Measurements from ENCODE around the gene KIFAP3.
"Not testable (repeated sequence)": the region's sequence is repeated elsewhere in the genome, so short reads cannot be mapped to it uniquely, and the experiment has no call there.

KIFAP3 gene

DNA sequence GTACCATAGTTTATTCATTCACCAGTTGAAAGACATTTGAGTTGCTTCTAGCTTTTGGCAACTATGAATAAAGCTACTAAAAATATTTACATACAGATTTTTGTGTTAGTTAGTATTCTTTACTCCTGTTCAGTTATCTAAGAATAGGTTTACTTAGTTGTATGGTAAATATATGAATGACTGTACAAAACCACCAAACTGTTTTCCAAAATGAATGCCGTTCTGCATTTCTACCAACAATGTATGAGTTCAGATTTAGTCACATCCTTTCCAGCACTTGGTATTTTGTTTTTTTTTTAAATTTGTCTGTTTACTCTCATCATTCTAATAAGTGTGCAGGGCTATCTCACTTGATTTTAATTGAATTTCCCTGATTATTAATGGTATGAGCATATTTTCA lies 3.4 kb upstream of the KIFAP3 start:
- Histone ChIP-seq H3K27ac (ENCODE audit: low read depth, low read length) (no peak overlapping the region), H3K9ac (ENCODE audit: low read length) (no peak overlapping the region), H3K4me3 (ENCODE audit: low read length) (no peak overlapping the region), H3K36me3 (ENCODE audit: control insufficient read depth, insufficient read depth, low read length) (no peaks in the 10 kb centered on the region), H3K4me1 (ENCODE audit: control insufficient read depth, insufficient read depth, low read length) (peaks cover 4% of the 10 kb centered on the region), H3K27me3 (ENCODE audit: control insufficient read depth, insufficient read depth, low read length) (no peaks in the 10 kb centered on the region)

DNA sequence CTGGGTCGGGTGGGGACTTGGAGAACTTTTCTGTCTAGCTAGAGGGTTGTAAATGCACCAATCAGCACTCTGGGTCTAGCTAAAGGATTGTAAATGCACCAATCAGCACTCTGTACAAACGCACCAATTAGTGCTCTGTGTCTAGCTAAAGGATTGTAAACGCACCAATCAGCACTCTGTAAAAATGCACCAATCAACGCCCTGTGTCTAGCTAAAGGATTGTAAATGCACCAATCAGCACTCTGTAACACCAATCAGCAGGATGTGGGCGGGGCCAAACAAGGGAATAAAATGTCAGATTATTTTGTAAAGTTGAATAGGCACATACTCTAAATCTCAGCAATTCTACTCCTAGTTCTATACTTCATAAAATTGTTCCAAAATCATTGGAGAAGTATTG lies 2.5 kb upstream of the KIFAP3 start:
- H3K27me3 ChIP-seq (ENCODE audit: control insufficient read depth, insufficient read depth, low read length); H3K4me1 ChIP-seq (ENCODE audit: control insufficient read depth, insufficient read depth, low read length); H3K36me3 ChIP-seq (ENCODE audit: control insufficient read depth, insufficient read depth, low read length); H3K9ac ChIP-seq (ENCODE audit: low read length); H3K4me3 ChIP-seq (ENCODE audit: low read length); H3K27ac ChIP-seq (ENCODE audit: low read depth, low read length): not testable (repeated sequence)

- no peak overlapping the region for H3K27ac ChIP-seq (ENCODE audit: low read depth, low read length)
- H3K27me3 ChIP-seq (ENCODE audit: control insufficient read depth, insufficient read depth, low read length) = no peaks in the 10 kb centered on the region
- no peak overlapping the region for H3K4me3 ChIP-seq (ENCODE audit: low read length)
- H3K9ac ChIP-seq (ENCODE audit: low read length) = no peak overlapping the region
- H3K4me1 ChIP-seq (ENCODE audit: control insufficient read depth, insufficient read depth, low read length) = peaks cover 4% of the 10 kb centered on the region
- H3K36me3 ChIP-seq (ENCODE audit: control insufficient read depth, insufficient read depth, low read length) = no peaks in the 10 kb centered on the region
Observed at GRCh38 chr1:170076199-170076598, 1.7 kb upstream of the KIFAP3 start.

DNA sequence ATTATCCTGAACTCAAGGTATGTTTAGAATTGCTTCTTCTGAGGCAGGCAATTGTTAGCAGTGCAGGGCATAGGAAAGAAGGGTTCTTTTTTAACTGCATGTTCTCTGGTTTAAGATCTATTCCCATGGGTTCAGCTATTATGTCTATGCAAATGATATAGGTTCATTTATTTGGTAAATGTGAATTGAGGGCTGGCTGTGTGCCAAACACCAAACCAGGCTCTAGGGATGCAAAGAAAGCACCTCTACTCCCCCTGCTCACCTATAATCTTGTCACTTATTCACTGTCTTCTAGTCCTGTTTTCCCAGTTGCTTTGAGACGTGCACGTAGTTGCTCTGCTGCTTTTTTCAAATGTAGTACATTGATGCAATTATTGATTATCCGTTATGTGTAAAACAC lies 691 bp upstream of the KIFAP3 start:
- no peaks in the 10 kb centered on the region for H3K36me3 ChIP-seq (ENCODE audit: control insufficient read depth, insufficient read depth, low read length)
- H3K27me3 ChIP-seq (ENCODE audit: control insufficient read depth, insufficient read depth, low read length) = no peaks in the 10 kb centered on the region
- H3K9ac ChIP-seq (ENCODE audit: low read length) = no peak overlapping the region
- peak overlapping the region; percentile 96 for H3K4me3 ChIP-seq (ENCODE audit: low read length)
- H3K27ac ChIP-seq (ENCODE audit: low read depth, low read length) = peak overlapping the region; percentile 76
- peaks cover 4% of the 10 kb centered on the region for H3K4me1 ChIP-seq (ENCODE audit: control insufficient read depth, insufficient read depth, low read length)

DNA sequence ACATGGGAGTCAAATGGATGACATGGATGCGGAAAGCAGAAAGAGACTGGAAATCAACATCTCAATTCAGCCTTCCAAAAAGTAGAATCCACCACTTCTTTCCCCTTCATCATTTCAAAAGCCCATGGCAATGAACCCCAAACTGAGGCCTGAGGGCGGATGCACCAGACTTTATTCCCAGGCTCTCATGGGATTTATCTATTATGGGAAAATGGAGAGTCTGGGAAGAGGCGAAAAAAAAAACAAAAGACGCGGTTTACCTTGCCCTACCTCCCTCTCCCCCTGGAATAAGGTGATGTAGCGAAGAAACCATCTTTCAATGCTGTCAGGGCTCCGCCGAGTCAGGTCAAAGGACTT lies 624 bp downstream of the KIFAP3 start:
- peak overlapping the region; percentile 89 for H3K9ac ChIP-seq (ENCODE audit: low read length)

DNA sequence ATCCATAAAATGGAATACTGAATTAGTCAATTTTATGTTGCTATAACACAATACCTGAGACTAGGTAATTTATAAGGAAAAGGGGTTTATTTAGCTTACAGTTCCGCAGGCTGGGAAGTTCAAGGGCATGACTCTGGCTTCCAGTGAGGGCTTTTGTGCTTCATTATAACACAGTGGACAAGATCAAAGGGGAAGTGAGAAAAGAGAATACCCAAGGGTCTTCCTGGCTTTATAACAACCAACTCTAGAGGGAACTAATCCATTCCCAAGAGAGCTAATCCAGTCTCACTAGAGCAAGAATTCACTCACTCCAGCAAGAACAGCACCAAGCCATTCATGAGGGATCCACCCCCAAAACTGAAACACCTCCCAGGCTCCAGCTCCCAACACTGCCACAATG lies 3.1 kb downstream of the KIFAP3 start:
- no peaks in the 10 kb centered on the region for H3K27me3 ChIP-seq (ENCODE audit: control insufficient read depth, insufficient read depth, low read length)

More for the DNA sequence above, 624 bp downstream of the KIFAP3 start:
- Histone ChIP-seq H3K4me3 (ENCODE audit: low read length) (peak overlapping the region; percentile 96), H3K36me3 (ENCODE audit: control insufficient read depth, insufficient read depth, low read length) (no peaks in the 10 kb centered on the region), H3K27ac (ENCODE audit: low read depth, low read length) (peak overlapping the region; percentile 84), H3K27me3 (ENCODE audit: control insufficient read depth, insufficient read depth, low read length) (no peaks in the 10 kb centered on the region), H3K4me1 (ENCODE audit: control insufficient read depth, insufficient read depth, low read length) (peaks cover 4% of the 10 kb centered on the region)

GRCh38 chr1:170068923-170069322 lies 5.6 kb downstream of the KIFAP3 start:
- H3K27ac ChIP-seq (ENCODE audit: low read depth, low read length) = no peak overlapping the region
- peaks cover 4% of the 10 kb centered on the region for H3K4me1 ChIP-seq (ENCODE audit: control insufficient read depth, insufficient read depth, low read length)
- no peaks in the 10 kb centered on the region for H3K27me3 ChIP-seq (ENCODE audit: control insufficient read depth, insufficient read depth, low read length)
- H3K4me3 ChIP-seq (ENCODE audit: low read length) = no peak overlapping the region
- no peaks in the 10 kb centered on the region for H3K36me3 ChIP-seq (ENCODE audit: control insufficient read depth, insufficient read depth, low read length)
- no peak overlapping the region for H3K9ac ChIP-seq (ENCODE audit: low read length)

More for the DNA sequence above, 3.1 kb downstream of the KIFAP3 start:
- Histone ChIP-seq H3K4me1 (ENCODE audit: control insufficient read depth, insufficient read depth, low read length) (peaks cover 4% of the 10 kb centered on the region), H3K36me3 (ENCODE audit: control insufficient read depth, insufficient read depth, low read length) (no peaks in the 10 kb centered on the region), H3K9ac (ENCODE audit: low read length) (no peak overlapping the region), H3K27ac (ENCODE audit: low read depth, low read length) (no peak overlapping the region), H3K4me3 (ENCODE audit: low read length) (no peak overlapping the region)

DNA sequence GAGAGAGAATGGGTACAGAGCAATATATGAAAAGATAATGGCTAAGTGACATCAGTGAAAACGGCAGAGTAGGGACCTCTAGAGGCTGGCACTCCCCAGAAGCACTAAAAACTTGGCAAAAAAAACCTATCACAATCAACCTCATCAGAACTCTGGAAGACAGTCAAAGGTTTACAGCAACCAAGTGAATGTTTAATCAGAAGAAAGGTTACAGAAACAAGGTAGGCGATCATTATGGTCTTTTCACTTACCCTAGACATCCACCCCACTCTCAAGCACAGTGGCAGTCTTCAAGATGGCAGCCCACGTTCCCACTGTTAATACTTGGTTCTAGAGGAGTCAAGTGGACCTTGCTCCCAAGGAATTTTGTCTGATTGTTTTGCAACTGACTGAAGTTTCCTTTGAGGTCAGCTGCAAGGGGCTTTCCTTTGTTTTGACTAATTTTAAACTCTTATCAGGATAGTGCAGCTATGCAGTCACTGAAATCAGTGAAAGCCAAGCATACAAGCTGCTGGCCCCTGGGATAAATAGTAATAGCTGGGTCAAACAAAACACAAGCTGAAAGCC lies 7.2 kb downstream of the KIFAP3 start:
- Histone ChIP-seq H3K9ac (ENCODE audit: low read length) (no peak overlapping the region), H3K4me1 (ENCODE audit: control insufficient read depth, insufficient read depth, low read length) (no peaks in the 10 kb centered on the region), H3K27ac (ENCODE audit: low read depth, low read length) (no peak overlapping the region), H3K36me3 (ENCODE audit: control insufficient read depth, insufficient read depth, low read length) (no peaks in the 10 kb centered on the region), H3K4me3 (ENCODE audit: low read length) (peak overlapping the region; percentile 27), H3K27me3 (ENCODE audit: control insufficient read depth, insufficient read depth, low read length) (no peaks in the 10 kb centered on the region)

GRCh38 chr1:170064821-170065220 lies 9.7 kb downstream of the KIFAP3 start:
- no peaks in the 10 kb centered on the region for H3K27me3 ChIP-seq (ENCODE audit: control insufficient read depth, insufficient read depth, low read length)
- H3K9ac ChIP-seq (ENCODE audit: low read length) = no peak overlapping the region
- no peaks in the 10 kb centered on the region for H3K4me1 ChIP-seq (ENCODE audit: control insufficient read depth, insufficient read depth, low read length)
- H3K4me3 ChIP-seq (ENCODE audit: low read length) = no peak overlapping the region
- no peak overlapping the region for H3K27ac ChIP-seq (ENCODE audit: low read depth, low read length)
- no peaks in the 10 kb centered on the region for H3K36me3 ChIP-seq (ENCODE audit: control insufficient read depth, insufficient read depth, low read length)

DNA sequence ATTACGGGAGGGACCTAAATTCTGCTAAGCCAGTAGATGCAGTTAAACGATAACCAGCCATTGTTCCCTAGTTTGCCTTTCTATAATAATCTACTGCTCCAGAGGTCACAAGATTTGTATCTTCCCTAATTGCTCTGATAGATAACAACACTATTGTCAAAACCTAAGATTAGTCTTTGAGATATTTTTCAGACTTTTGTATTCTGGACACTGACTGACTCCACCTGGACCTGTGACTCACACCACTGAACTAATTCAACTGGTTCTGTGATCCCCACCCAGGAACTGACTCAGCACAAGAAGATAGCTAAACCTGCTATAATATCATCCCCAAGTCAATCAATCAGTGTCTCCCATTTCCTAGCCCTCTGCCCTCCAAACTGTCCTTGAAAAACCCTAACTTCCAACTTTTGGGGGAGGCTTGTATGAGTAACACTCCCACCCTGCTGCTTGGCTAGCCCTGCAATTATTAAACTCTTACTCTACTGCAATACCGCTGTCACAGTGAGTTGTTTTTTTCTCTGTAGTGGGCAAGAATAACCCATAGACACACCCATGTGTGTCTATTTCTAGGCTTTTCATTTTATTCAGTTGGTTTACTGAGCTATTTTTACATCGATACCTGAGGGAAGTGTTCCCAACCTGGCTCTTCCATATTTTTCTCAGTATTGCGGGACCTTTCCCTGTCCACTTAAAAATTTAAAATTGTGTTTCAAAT lies 11.2 kb downstream of the KIFAP3 start:
- no peaks in the 10 kb centered on the region for H3K36me3 ChIP-seq (ENCODE audit: control insufficient read depth, insufficient read depth, low read length)
- no peaks in the 10 kb centered on the region for H3K4me1 ChIP-seq (ENCODE audit: control insufficient read depth, insufficient read depth, low read length)
- no peak overlapping the region for H3K4me3 ChIP-seq (ENCODE audit: low read length)
- no peaks in the 10 kb centered on the region for H3K27me3 ChIP-seq (ENCODE audit: control insufficient read depth, insufficient read depth, low read length)
- H3K9ac ChIP-seq (ENCODE audit: low read length) = no peak overlapping the region
- no peak overlapping the region for H3K27ac ChIP-seq (ENCODE audit: low read depth, low read length)

DNA sequence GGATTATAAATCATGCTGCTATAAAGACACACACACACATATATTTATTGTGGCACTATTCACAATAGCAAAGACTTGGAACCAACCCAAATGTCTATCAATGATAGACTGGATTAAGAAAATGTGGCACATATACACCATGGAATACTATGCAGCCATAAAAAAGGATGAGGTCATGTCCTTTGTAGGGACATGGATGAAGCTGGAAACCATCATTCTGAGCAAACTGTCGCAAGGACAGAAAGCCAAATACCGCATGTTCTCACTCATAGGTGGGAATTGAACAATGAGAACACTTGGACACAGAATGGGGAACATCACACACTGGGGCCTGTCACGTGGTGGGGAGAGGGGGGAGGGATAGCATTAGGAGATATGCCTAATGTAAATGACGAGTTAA lies 12.8 kb downstream of the KIFAP3 start:
- not testable (repeated sequence) for H3K4me3 ChIP-seq (ENCODE audit: low read length); H3K27ac ChIP-seq (ENCODE audit: low read depth, low read length); H3K4me1 ChIP-seq (ENCODE audit: control insufficient read depth, insufficient read depth, low read length); H3K36me3 ChIP-seq (ENCODE audit: control insufficient read depth, insufficient read depth, low read length); H3K27me3 ChIP-seq (ENCODE audit: control insufficient read depth, insufficient read depth, low read length); H3K9ac ChIP-seq (ENCODE audit: low read length)

DNA sequence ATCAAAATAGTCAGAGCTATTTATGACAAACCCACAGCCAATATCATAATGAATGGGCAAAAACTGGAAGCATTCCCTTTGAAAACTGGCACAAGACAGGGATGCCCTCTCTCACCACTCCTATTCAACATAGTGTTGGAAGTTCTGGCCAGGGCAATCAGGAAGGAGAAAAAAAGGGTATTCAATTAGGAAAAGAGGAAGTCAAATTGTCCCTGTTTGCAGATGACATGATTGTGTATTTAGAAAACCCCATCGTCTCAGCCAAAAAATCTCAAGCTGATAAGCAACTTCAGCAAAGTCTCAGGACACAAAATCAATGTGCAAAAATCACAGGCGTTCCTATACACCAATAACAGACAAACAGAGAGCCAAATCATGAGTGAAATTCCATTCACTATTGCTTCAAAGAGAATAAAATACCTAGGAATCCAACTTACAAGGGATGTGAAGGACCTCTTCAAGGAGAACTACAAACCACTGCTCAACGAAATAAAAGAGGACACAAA lies 14.4 kb downstream of the KIFAP3 start:
- not testable (repeated sequence) for H3K36me3 ChIP-seq (ENCODE audit: control insufficient read depth, insufficient read depth, low read length); H3K4me3 ChIP-seq (ENCODE audit: low read length); H3K9ac ChIP-seq (ENCODE audit: low read length); H3K27me3 ChIP-seq (ENCODE audit: control insufficient read depth, insufficient read depth, low read length); H3K27ac ChIP-seq (ENCODE audit: low read depth, low read length); H3K4me1 ChIP-seq (ENCODE audit: control insufficient read depth, insufficient read depth, low read length)

DNA sequence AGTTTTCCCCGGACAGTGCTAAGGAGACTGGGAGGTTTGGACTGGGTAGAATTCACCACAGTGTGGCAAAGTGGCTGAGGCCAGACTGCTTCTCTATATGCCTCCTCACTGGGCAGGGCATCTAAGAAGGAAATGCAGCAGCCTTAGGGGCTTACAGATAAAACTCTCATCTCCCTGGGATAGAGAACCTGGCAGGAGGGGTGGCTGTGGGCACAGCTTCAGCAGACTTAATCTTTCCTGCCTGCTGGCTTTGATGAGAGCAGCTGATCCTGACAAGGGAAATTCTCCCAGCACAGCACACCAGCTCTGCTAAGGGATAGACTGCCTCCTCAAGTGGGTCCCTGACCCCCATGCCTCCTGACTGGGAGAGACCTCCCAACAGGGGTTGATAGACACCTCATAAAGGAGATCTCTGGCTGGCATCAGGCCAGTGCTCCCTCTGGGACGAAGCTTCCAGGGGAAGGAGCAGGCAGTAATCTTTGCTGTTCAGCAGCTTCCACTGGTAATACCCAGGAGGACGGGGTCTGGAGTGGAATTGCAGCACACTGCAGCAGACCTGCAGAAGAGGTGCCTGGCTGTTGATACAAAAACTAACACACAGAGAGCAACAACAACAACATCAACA lies 25.2 kb downstream of the KIFAP3 start:
- Histone ChIP-seq H3K27ac (ENCODE audit: low read depth, low read length) (no peak overlapping the region), H3K4me1 (ENCODE audit: control insufficient read depth, insufficient read depth, low read length) (no peaks in the 10 kb centered on the region), H3K4me3 (ENCODE audit: low read length) (no peak overlapping the region), H3K27me3 (ENCODE audit: control insufficient read depth, insufficient read depth, low read length) (no peaks in the 10 kb centered on the region), H3K36me3 (ENCODE audit: control insufficient read depth, insufficient read depth, low read length) (peaks cover 5% of the 10 kb centered on the region), H3K9ac (ENCODE audit: low read length) (no peak overlapping the region)
